GM21619 (cell line): ENCODE results near the gene MT1G.
A peak's percentile ranks its signal among the peaks of the same experiment; 100 is the strongest.
"Not testable (repeated sequence)": the region's sequence is repeated elsewhere in the genome, so short reads cannot be mapped to it uniquely, and the experiment has no call there.

Experiments
- ATAC-seq: cut with Tn5 transposase; IDR thresholded peaks from one replicate; pipeline ENCODE4 v1.9.1; 2021; ENCODE audit not compliant: unreplicated experiment

The MT1G gene

DNA sequence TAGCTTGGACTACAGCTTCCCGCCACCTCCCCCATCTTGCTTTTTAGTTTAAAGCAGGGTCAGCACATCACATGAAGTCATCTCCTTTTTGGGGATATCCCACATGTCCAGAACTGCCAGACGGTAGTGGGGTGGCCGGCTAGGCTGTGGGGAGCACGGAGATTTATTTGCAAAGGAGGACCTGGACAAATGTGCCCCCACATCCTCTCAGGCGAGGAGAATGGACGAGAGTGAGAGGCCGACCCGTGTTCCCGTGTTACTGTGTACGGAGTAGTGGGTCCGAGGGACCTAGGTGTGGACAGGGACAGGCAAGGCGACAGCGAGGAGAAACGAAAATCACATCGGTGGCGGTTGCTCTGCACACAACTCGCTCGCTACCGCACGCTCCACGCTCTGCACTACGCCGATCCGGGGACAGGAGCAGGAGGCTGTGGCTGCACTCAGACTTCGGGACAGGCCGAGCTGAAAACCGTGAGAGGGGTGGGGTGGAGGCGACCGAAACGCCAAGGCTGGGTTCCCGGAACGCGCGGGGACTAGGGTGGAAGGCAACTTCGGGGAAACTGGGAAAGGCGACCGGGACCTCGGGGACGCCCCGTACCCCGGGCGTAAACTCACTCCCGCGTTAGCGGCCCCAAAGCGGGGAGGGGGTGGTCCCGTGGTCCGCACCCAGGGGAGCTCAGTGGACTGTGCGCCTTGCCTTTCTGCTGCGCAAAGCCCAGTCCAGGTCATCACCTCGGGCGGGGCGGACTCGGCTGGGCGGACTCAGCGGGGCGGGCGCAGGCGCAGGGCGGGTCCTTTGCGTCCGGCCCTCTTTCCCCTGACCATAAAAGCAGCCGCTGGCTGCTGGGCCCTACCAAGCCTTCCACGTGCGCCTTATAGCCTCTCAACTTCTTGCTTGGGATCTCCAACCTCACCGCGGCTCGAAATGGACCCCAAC lies 29.8 kb downstream of the MT1G start, which contains the start of gene MT1A:
TSS of gene MT1A (plus strand) at position 853 of the 937 bp plus-strand sequence. CDS start at position 926, 73 bp downstream.
- no peak for ATAC-seq

DNA sequence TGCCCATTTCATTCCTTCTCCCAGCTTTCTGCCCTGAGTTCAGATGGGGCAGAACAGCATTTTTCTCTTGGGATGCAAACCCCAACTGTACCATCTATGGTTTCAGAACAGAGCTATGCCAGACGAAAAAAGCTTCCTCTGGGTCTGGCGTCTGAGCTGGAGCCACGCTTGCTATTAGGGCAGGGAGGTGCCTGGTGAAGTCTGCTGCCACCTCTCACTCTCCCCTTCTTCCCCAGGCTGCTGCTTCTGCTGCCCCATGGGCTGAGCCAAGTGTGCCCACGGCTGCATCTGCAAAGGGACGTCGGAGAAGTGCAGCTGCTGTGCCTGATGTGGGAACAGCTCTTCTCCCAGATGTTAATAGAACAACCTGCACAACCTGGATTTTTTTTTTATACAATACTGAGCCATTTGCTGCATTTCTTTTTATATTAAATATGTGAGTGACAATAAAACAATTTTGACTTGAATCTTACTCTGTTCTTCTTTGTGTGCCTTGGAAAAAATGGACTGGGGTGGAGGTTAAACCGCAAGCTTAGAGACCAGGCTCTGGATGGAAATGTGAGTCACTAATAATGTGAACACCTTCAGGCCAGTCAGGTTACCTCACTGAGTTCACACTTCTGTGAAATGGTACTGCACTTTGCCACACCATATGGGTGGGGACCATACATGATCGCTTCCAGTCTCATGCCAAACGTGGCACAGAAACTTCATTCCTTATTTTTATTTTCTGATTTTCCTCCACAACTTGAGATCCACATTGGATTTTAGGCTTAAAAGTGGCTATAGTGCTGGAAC lies 31.1 kb downstream of the MT1G start:
- no peak for ATAC-seq

DNA sequence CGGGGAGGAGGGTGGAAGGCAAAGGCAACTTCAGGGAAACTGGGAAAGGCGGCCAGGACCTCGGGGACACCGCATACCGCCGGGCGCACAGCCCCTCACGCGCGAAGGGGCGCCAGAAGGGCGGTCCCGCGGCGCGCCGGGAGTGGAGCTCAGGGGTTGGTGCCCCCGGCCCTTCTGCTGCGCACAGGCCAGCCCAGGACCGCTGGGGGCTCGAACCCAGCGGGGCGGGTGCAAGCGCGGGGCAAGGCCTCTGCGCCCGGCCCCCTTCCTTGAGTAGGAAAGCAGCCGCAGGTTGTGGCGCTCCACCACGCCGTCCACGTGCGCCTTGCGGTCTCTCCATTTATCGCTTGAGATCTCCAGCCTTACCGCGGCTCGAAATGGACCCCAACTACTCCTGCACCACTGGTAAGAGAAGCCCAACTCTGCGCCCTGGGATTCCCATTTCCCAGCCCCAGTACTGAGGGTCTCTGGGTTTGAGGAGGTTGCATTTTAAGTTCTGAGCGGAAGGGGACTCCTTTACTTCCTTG lies 32.4 kb downstream of the MT1G start:
- ATAC-seq, result no peak

DNA sequence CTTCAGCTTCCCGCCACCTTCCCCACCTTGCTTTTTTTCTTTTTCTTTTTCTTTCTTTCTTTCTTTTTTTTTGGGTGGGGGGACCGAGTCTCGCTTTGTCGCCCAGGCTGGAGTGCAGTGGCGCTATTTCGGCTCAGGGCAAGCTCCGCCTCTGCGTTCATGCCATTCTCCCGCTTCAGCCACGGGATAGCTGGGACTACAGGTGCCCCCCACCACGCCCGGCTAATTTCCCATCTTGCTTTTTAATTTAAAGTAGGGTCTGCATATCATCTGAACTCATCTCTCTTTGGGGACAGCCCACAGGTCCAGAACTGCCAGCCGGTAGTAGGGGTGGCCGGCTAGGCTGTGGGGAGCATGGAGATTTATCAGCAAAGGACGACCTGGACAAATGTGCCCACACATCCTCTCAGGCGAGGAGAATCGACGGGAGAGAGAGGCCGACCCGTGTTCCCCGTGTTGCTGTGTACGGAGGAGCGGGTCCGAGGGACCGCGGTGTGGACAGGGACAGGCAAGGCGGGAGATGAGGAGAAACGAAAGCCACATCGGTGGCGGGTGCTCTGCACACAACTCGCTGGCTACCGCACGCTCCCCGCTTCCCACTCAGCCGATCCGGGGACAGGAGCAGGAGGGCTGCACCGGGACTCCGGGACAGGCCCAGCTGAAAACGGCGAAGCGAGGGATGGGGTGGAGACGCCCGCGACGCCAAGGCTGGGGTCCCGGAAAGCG lies 33.0 kb downstream of the MT1G start:
- ATAC-seq, result no peak

DNA sequence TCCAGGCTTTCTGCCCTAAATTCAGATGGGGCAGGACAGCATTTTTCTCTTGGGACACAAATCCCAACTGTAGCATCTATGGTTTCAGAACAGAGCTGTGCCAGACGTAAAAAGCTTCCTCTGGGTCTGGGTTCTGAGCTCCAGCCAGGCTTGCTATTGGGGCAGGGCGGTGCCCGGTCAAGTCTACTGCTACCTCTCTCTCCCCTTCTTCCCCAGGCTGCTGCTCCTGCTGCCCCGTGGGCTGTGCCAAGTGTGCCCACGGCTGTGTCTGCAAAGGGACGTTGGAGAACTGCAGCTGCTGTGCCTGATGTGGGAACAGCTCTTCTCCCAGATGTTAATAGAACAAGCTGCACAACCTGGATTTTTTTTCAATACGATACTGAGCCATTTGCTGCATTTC lies 34.3 kb downstream of the MT1G start:
- ATAC-seq, result no peak

DNA sequence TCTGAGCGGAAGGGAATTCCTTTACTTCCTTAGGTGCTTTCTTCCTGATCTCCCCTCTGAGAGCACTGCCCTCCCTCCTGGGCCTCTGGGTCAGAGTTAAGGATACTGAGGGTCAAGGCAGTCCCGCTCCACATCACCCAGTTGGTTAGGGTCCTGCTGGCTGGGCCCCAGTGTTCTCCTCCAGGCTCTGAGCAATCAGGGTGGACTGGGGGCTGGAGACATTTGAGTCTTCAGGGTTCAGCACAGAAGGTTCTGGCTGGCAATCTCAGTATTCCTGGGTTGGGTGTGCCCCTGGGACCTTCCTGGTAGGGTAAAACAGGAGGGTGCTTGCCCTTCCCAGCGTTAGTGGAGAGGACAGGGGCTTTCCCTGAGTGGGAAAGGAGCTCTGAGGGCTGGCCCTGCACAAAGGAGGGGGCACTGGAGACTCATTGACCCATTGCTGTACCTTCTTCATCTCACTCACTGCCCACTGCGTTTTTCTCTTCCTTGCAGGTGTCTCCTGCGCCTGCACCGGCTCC lies 35.0 kb downstream of the MT1G start:
- ATAC-seq, result no peak

DNA sequence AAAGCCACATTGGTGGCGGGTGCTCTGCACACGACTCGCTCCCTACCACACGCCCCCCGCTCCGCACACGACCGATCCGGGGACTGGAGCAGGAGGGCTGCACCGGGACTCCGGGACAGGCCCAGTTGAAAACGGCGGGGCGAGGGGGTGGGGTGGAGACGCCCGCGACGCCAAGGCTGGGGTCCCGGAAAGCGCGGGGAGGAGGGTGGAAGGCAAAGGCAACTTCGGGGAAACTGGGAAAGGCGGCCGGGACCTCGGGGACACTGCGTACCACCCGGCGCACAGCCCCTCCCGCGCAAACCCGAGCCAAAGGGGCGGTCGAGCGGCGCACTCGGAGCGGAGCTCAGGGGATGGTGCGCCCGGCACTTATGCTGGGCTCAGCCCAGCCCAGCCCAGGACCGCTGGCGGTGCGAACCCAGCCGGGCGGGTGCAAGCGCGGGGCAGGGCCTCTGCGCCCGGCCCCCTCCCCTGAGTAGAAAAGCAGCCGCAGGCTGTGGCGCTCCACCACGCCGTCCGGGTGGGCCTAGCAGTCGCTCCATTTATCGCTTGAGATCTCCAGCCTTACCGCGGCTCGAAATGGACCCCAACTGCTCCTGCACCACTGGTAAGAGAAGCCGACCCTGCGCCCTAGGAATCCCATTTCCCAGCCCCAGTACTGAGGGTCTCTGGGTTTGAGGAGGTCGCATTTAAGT lies 35.6 kb downstream of the MT1G start, which contains the start of gene MT1M:
TSS of gene MT1M (plus strand) at position 504 of the 692 bp plus-strand sequence. CDS start at position 577, 73 bp downstream.
- no peak for ATAC-seq

DNA sequence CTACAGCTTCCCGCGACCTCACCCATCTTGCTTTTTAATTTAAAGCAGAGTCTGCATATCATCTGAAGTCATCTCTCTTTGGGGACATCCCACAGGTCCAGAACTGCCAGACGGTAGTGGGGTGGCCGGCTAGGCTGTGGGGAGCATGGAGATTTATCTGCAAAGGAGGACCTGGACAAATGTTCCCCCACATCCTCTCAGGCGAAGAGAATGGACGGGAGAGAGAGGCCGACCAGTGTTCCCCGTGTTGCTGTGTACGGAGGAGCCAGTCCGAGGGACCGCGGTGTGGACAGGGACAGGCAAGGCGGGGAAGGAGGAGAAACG lies 36.1 kb downstream of the MT1G start:
- no peak for ATAC-seq

DNA sequence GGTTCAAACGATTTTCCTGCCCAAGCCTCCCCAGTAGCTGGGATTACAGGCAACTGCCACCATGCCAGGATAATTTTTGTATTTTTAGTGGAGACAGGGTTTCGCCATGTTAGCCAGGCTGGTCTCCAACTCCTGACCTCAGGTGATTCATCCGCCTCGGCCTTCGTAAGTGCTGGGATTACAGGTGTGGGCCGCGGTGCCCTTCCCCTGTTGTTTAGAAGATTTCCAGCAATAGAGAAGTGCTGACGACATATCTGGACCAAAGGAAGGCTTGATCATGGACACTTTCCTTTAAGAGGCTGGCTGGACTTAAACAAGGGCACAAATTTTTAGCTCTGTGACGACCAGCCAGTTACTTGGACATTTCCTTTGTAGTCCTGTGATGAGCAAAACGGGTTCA lies 36.7 kb downstream of the MT1G start:
- ATAC-seq, result no peak

DNA sequence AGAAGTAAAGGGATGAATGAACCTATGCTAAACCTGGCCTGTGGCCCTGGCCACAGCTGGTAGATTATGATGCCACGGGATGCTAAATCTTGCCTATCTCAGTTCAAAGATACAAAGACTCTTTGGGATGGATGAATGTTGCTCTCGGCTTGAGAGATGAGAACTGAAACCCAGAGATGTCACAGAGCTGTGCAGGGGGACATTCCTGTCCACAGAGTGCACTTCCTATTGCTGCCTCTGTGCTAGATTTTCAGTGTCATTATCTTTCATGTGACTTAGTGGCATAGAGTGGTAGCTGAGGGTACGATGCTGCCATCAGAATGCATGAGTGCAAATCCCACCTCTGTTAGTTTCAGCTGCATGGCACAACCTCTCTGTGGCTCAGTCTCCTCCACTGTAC lies 37.7 kb downstream of the MT1G start:
- peak; percentile 80 for ATAC-seq

DNA sequence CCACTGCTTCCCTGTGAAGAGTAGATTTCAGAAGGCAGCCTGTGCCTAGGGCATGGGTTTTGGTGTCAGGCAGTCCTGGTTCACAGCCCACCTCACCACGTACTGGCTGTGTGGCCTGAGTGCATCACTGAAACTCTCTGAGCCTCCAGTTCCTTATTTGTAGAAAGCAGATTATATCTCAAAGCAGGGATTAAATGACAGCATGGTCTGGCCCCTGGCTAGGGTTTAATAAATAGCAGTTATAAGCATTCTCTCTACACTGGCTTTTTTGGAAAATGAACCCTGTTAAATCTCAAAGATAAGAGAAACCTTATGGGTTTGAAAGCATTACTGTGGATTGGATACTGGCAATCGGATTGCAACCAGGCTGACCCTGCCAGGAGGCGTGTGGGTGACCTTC lies 38.3 kb downstream of the MT1G start:
- no peak for ATAC-seq

DNA sequence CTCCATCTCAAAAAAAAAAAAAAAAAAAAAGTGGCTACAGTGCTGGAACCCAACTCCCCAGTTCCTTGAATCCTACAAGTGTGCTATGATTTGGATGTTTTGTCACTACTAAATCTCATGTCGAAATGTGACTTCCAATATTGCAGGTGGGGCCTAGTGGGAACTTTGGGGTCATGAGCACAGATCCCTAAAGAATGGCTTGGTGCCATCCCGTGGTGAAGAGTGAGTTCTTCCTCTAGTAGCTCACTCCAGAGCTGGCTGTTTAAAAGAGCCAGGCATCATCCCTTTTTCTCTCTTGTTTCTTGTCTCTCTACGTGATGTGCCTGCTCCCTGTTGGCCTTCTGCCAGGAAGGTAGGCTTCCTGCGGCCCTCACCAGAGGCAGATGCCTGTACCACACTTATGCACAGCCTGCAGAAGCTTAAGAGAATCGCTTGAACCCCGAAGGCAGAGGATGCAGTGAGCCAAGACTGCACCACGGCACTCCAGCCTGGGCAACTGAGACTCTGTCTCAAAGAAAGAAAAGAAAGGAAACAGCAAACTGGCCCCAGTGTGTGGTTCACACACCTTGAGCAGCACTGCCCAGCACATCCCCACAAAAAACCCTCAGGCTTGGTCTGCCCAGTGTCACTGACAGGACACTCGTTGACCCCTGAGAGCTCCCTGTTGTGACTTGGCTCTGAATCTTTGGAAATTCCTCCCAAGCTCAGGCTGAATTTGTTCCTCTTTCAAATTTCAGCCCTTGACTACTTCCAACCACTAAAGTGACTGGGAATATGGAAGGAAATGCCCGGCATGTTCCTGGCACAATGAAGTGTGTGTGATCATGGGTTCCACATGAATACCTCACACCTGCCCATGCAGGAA lies 39.1 kb downstream of the MT1G start:
- ATAC-seq, result no peak

DNA sequence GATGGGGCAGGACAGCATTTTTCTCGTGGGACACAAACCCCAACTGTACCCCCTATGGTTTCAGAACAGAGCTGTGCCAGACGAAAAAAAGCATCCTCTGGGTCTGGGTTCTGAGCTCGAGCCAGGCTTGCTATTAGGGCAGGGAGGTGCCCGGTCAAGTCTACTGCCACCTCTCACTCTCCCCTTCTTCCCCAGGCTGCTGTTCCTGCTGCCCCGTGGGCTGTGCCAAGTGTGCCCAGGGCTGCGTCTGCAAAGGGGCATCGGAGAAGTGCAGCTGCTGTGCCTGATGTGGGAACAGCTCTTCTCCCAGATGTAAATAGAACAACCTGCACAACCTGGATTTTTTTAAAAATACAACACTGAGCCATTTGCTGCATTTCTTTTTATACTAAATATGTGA lies 41.2 kb downstream of the MT1G start:
- no peak for ATAC-seq

DNA sequence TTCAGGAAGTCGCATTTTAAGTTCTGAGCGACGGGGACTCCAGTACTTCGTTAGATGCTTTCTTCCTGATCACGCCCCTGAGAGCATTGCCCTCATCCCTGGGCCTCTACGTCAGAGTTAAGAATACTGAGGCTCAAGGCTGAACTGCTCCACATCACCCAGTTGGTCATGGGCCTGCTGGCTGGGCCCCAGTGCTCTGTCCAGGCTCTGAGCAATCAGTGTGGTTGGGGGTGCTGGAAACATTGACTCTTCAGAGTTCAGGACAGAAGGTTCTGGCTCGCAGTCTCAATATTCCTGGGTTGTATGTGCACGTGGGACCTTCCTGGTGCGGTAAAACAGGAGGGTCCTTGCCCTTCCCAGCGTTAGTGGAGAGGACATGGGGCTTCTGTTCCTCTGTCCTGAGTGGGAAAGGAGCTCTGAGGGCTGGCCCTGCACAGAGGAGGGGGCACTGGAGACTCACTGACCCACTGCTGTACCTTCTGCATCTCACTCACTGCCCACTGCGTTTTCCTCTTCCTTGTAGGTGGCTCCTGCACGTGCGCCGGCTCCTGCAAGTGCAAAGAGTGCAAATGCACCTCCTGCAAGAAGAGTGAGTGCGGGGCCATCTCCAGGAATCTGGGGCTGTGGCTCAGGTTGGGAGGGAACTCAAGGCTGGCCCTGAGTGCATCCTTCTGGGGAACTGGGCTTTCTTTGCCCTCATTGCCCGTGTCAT lies 41.8 kb downstream of the MT1G start:
- no peak for ATAC-seq

DNA sequence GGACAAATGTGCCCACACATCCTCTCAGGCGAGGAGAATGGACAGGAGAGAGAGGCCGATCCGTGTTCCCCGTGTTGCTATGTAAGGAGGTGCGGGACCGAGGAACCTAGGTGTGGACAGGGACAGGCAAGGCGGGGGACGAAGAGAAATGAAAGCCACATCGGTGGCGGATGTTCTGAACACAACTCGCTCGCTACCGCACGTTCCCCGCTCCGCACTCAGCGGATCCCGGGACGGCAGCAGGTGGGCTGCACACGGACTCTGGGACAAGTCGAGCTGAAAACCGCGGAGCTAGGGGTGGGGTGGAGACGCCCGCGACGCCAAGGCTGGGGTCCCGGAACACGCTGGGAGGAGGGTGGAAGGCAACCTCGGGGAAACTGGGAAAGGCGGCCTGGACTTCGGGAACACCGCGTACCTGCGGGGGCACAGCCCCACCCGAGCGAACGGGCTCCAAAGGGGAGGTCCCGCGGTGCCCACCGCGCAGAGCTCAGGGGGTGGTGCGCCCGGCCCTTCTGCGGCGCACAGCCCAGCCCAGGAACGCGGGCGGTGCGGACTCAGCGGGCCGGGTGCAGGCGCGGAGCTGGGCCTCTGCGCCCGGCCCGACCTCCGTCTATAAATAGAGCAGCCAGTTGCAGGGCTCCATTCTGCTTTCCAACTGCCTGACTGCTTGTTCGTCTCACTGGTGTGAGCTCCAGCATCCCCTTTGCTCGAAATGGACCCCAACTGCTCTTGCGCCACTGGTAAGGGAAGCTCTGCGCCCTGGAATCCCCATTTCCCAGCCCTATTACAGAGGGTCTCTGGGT lies 42.5 kb downstream of the MT1G start, which contains the start of gene MT1E:
TSS of gene MT1E (plus strand) at position 642 of the 803 bp plus-strand sequence. CDS start at position 713, 71 bp downstream.
- peak; percentile 49 for ATAC-seq

DNA sequence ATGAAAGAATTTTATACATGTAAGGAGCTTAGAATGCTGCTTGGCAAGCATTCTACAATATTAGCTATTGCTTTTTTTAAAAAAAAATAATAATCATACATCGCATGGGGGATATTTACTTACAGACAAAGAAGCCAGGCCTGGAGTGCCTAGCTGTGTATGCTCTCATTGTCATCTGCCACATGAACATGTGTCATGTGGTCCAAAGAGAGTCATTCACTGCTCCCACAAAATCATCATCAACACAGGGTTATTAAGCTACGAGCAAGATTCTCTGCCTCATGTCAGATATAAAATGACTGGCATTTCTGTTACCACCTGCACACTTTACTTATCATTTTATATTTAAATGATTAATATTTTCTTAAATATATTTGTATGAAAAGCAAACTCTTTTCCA lies 44.2 kb downstream of the MT1G start:
- ATAC-seq, result no peak

DNA sequence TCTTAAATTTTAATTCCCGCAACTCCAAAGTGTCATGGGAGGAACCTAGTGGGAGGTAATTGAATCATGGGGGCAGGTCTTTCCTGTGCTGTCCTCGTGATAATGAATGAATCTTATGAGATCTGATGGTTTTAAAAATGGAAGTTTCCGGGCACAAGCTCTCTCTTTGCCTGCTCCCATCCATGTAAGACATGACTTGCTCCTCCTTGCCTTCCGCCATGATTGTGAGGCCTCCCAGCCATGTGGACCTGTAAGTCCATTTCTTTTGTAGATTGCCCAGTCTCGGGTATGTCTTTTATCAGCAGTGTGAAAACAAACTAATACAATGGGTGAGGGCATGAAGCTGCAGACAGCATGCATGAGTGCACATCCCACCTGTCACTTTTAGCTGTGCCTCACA lies 44.7 kb downstream of the MT1G start:
- not testable (repeated sequence) for ATAC-seq
